Large intestine (tissue), 3 donors: ENCODE data around the gene PCIF1. TPM values are rescaled to one million over a fixed set of nuclear protein-coding genes. Genes with fewer than 3 reads are reported as not detected.

ENCODE experiments used
- DNase-seq, 2 donors: peaks; one replicate each; pipeline versions ENCODE4 v3.0.0 to v3.0.0-alpha.2; 2013
- H3K27ac ChIP-seq: one replicate; pipeline ENCODE4 v1.5.1; 2013; ENCODE audit warnings: low read length
- H3K27me3 ChIP-seq: 2 replicates; pipeline ENCODE4 v1.6.1; 2013; ENCODE audit warnings: low read length; ENCODE audit not compliant: control insufficient read depth, insufficient read depth
- H3K36me3 ChIP-seq: 2 replicates; pipeline ENCODE4 v1.6.1; 2013; ENCODE audit warnings: low read length; ENCODE audit not compliant: control insufficient read depth, insufficient read depth
- H3K4me1 ChIP-seq: one replicate; pipeline ENCODE4 v1.6.1; 2013; ENCODE audit warnings: low read length; ENCODE audit not compliant: control insufficient read depth, insufficient read depth
- H3K4me3 ChIP-seq: one replicate; pipeline ENCODE4 v1.5.1; 2013; ENCODE audit warnings: low read length
- H3K9me3 ChIP-seq: one replicate; pipeline ENCODE4 v1.6.1; 2013; ENCODE audit warnings: mild to moderate bottlenecking, low read depth, low read length, moderate library complexity; ENCODE audit not compliant: control insufficient read depth
- WGBS: methylation state at CpG from one replicate; pipeline ENCODE4 v1.1.5; 2013; ENCODE audit warnings: low lambda C conversion rate; ENCODE audit not compliant: insufficient coverage; 5-methylcytosine and 5-hydroxymethylcytosine counted together
- polyA plus RNA-seq: library from polyadenylated mRNA; unstranded; fragments of 120-200 nt; gene quantifications from one replicate; pipeline ENCODE4 v1.2.1, GENCODE V29; 2013

The PCIF1 gene
- polyA plus RNA-seq, 1 donor, result 28.1 TPM

GRCh38 chr20:45904583-45905504, 29.6 kb upstream of the PCIF1 start:
- H3K4me3 ChIP-seq, result no peak overlapping the region
- 90% methylated on average over 2 of the region's 16 CpGs for WGBS
- H3K9me3 ChIP-seq, result no peaks in the 10 kb centered on the region
- DNase-seq, result no peak
- H3K4me1 ChIP-seq, result no peaks in the 10 kb centered on the region
- H3K36me3 ChIP-seq, result peaks cover 16% of the 10 kb centered on the region
- H3K27ac ChIP-seq, result no peak overlapping the region
- H3K27me3 ChIP-seq, result no peaks in the 10 kb centered on the region

- Histone ChIP-seq H3K4me1 (no peaks in the 10 kb centered on the region), H3K9me3 (no peaks in the 10 kb centered on the region), H3K27ac (no peak overlapping the region), H3K36me3 (peaks cover 12% of the 10 kb centered on the region), H3K4me3 (no peak overlapping the region), H3K27me3 (no peaks in the 10 kb centered on the region)
- WGBS, result 92% methylated on average over 2 of the region's 8 CpGs
- DNase-seq, result no peak
These were observed 28.9 kb upstream of the PCIF1 start for GRCh38 chr20:45905505-45906079.

DNA sequence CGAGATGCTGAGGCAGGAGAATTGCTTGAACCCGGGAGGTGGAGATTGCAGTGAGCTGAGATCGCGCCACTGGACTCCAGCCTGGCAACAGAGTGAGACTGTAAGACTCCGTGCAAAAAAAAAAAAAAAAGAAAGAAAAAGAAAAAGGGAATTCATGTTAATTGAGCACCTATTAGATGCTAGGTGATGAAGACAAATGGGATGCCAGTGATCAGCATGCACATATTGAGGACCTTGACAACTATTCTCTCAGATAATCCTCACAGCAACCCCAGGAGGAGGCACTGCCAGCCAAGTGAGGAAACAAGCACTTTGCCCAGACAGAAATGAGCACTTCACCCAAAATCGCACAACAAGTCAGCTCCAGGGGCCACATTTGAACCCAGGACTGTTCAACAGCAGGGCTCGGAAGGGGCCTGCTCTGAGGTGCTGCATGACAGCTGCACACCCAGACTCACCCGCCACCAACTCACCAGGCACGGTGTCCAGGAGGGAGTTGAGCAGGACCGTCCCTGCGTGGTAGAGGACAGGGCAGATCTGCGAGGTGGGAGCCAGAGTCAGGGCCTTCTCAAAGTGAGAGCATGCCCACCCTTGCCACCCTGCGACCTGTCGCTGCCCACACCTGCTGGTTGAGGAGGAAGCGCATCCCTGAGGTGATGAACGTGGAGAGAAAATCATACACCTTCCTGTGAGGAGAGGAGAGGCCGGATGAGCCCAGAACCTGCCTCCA, 27.1 kb upstream of the PCIF1 start:
- H3K27ac ChIP-seq, result no peak overlapping the region
- no peak for DNase-seq
- H3K36me3 ChIP-seq, result peaks cover 9% of the 10 kb centered on the region
- no peak overlapping the region for H3K4me3 ChIP-seq
- peaks cover 4% of the 10 kb centered on the region for H3K9me3 ChIP-seq
- H3K4me1 ChIP-seq, result peaks cover 14% of the 10 kb centered on the region
- H3K27me3 ChIP-seq, result no peaks in the 10 kb centered on the region
- 100% methylated on average over 1 of the region's 17 CpGs for WGBS

DNA sequence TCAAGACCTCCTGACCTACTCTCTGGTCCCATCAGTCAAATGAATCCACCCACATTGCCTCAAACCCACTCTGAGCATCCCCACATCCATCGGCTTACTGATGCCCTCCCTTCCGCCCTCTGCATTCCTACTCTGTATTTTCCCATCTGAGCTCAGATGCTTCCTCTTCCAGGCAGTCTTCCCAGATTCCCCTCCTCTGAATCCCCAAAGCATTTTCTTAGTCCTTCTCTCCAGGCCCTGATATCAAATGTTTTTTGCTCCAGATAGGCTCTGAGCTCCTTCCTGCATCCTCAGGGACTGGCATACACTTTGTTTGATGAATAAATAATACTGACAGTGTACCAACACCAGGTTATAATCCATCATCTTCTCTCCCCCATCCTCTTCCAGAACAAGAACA, 26.4 kb upstream of the PCIF1 start:
- 100% methylated on average over 2 of the region's 2 CpGs for WGBS

GRCh38 chr20:45909336-45909808, 25.1 kb upstream of the PCIF1 start:
- no peak overlapping the region for H3K27ac ChIP-seq
- no CpG with 5 or more reads among the region's 12 CpGs for WGBS
- H3K4me3 ChIP-seq, result no peak overlapping the region
- no peak for DNase-seq
- H3K4me1 ChIP-seq, result peaks cover 18% of the 10 kb centered on the region
- peaks cover 4% of the 10 kb centered on the region for H3K9me3 ChIP-seq
- no peaks in the 10 kb centered on the region for H3K27me3 ChIP-seq
- H3K36me3 ChIP-seq, result peaks cover 9% of the 10 kb centered on the region

More for the DNA sequence above, 26.4 kb upstream of the PCIF1 start:
- Histone ChIP-seq H3K27me3 (no peaks in the 10 kb centered on the region), H3K4me3 (no peak overlapping the region), H3K36me3 (peaks cover 9% of the 10 kb centered on the region), H3K9me3 (peaks cover 4% of the 10 kb centered on the region), H3K27ac (no peak overlapping the region), H3K4me1 (peaks cover 17% of the 10 kb centered on the region)
- no peak for DNase-seq

- WGBS, result no CpG with 5 or more reads among the region's 22 CpGs
- H3K27me3 ChIP-seq, result no peaks in the 10 kb centered on the region
- no peak overlapping the region for H3K4me3 ChIP-seq
- peaks cover 9% of the 10 kb centered on the region for H3K36me3 ChIP-seq
- no peak for DNase-seq
- H3K27ac ChIP-seq, result peak overlapping the region; percentile 12
- peaks cover 21% of the 10 kb centered on the region for H3K4me1 ChIP-seq
- peaks cover 4% of the 10 kb centered on the region for H3K9me3 ChIP-seq
These were observed 24.4 kb upstream of the PCIF1 start for GRCh38 chr20:45909817-45910669.

- Histone ChIP-seq H3K27ac (peak overlapping the region; percentile 43), H3K4me1 (peaks cover 21% of the 10 kb centered on the region), H3K4me3 (peak overlapping the region; percentile 51)
These were observed 23.6 kb upstream of the PCIF1 start for GRCh38 chr20:45910670-45911485.

DNA sequence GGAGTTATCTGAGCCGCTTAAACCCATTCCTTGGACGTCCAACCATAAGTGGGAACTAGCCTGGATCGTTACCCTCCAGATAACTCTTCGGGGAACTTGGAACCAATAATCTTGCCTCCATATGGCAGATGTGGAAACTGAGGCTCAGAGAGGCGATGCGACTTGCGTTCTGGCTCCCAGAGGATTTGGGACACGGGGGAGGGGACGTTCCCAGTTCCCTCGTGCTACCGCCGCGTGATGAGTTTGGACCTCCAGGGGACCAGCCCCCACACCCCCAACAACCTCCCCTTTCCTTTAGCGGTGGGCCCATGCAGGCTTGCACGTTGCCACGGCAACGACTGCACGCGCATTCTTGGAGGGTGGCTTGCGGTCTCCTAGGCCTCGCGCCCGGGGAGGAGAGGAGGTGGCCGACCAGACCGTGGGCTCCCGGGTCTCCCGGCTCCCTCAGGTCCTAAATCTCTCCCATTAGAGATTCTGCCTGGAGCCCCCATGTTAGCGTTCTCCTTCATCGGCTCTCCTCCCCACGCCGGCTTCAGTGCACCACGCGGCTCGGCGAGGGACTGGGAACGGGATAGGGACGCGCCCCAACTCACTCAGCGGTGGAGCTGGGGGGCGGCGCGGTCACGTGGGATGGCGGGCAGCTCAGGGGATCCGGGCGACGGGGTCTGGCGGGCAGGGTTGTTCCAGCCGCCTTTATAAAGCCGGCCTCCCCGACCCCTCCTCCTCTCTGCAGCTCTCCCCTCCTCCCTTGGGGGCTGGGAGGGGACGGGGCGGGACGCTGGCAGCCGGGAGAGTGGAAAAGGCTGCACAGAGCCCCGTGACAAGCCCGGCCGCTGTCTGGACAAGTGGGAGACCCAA, 22.8 kb upstream of the PCIF1 start, which contains the start of gene PLTP:
TSS of gene PLTP (minus strand) at position 670 of the 858 bp plus-strand sequence. CDS start 703 bp downstream, outside the sequence.
- Histone ChIP-seq H3K4me1 (peaks cover 21% of the 10 kb centered on the region), H3K4me3 (peak within 1 kb of the TSS; percentile 51), H3K27ac (peak within 1 kb of the TSS; percentile 43), H3K27me3 (no peaks in the 10 kb centered on the region), H3K36me3 (peaks cover 6% of the 10 kb centered on the region), H3K9me3 (peaks cover 4% of the 10 kb centered on the region)
- peak in 1 of 2 donors; percentile 59 for DNase-seq
- WGBS, result no CpG with 5 or more reads among the region's 58 CpGs

More at GRCh38 chr20:45910670-45911485, 23.6 kb upstream of the PCIF1 start:
- H3K9me3 ChIP-seq, result peaks cover 4% of the 10 kb centered on the region
- peaks cover 9% of the 10 kb centered on the region for H3K36me3 ChIP-seq
- DNase-seq, result peak; percentile 97 to 99
- H3K27me3 ChIP-seq, result no peaks in the 10 kb centered on the region
- 12% methylated on average over 6 of the region's 43 CpGs for WGBS
